Measurements from ENCODE around the gene DOK1. TPM values are rescaled to one million over a fixed set of nuclear protein-coding genes. Genes with fewer than 3 reads are reported as not detected.

The DOK1 gene
- total and polyA plus RNA-seq, 4 donors = 17.7 to 37.3 (median 26.6) TPM

DNA sequence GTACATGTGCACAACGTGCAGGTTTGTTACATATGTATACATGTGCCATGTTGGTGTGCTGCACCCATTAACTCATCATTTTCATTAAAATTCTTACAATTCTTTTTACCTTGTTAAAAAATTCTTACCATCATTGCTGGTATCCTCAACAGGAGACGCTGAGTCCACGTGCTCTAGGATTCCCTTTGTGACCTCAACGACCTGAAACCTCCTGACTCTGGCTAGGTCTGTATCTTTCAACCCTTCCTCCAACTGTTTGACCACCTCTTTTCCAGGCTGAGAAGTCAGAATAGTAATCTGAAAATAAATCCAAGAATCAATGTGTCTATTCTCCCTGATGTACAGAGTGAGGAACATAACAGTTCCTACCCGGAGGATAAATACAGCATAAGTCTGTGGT, 52.4 kb downstream of the DOK1 start:
- TF ChIP-seq, protein P1, sequence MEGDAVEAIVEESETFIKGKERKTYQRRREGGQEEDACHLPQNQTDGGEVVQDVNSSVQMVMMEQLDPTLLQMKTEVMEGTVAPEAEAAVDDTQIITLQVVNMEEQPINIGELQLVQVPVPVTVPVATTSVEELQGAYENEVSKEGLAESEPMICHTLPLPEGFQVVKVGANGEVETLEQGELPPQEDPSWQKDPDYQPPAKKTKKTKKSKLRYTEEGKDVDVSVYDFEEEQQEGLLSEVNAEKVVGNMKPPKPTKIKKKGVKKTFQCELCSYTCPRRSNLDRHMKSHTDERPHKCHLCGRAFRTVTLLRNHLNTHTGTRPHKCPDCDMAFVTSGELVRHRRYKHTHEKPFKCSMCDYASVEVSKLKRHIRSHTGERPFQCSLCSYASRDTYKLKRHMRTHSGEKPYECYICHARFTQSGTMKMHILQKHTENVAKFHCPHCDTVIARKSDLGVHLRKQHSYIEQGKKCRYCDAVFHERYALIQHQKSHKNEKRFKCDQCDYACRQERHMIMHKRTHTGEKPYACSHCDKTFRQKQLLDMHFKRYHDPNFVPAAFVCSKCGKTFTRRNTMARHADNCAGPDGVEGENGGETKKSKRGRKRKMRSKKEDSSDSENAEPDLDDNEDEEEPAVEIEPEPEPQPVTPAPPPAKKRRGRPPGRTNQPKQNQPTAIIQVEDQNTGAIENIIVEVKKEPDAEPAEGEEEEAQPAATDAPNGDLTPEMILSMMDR (IDR thresholded peaks at IDR 0.05; ENCODE audit: control extremely low read depth, extremely low read depth) = no peak
- Histone ChIP-seq H3K9me3 (ENCODE audit: control insufficient read depth in 4 of 4, insufficient read depth in 3 of 4, low read length in 3 of 4) (peaks cover 0 to 3% (median 0%) of the 10 kb centered on the region in 4 donors), H3K4me3 (no peak overlapping the region), H3K27ac (ENCODE audit: low read depth in 1 of 2, low read length in 1 of 2) (no peak overlapping the region), H3K4me1 (ENCODE audit: control insufficient read depth in 5 of 5, insufficient read depth in 5 of 5, low read length in 5 of 5) (no peaks in the 10 kb centered on the region), H3K9ac (ENCODE audit: insufficient read depth in 1 of 2, low read length in 2 of 2) (no peak overlapping the region), H3K27me3 (ENCODE audit: control insufficient read depth in 3 of 3, insufficient read depth in 3 of 3, low read length in 2 of 3) (peaks cover 0 to 22% (median 11%) of the 10 kb centered on the region in 3 donors), H3K36me3 (ENCODE audit: control insufficient read depth in 4 of 4, insufficient read depth in 4 of 4, low read length in 4 of 4) (no peaks in the 10 kb centered on the region)
- no peak for DNase-seq
- 65 to 76% methylated on average over 5 of the region's 5 CpGs for WGBS, 2 donors
- ATAC-seq (ENCODE audit: insufficient read depth, low FRiP score) = no peak

Other genes starting within 250 kb of the DOK1 start
- gene SLC4A5, start 211.3 kb upstream of the DOK1 start, total RNA-seq = 1 to 10 TPM; 5.2 to 9.6 TPM
- 1 to 10 TPM in 1 of 2 donors, under 1 TPM in 1; 0.85 to 2.5 TPM for gene SLC4A5, start 211.3 kb upstream of the DOK1 start, polyA plus RNA-seq
- 100 to 1,000 TPM in 1 of 2 donors, 10 to 100 TPM in 1; 98.4 to 142 TPM for gene DCTN1, start 174.4 kb upstream of the DOK1 start, total RNA-seq
- gene DCTN1, start 174.4 kb upstream of the DOK1 start, polyA plus RNA-seq = 100 to 1,000 TPM in 1 of 2 donors, 10 to 100 TPM in 1; 69.9 to 110 TPM
- gene C2orf81, start 133.1 kb upstream of the DOK1 start, total RNA-seq = 10 to 100 TPM in 1 of 2 donors, 1 to 10 TPM in 1; 3.4 to 16.9 TPM
- 1 to 10 TPM; 7.3 TPM for gene C2orf81, start 133.1 kb upstream of the DOK1 start, polyA plus RNA-seq
- 10 to 100 TPM; 36.1 to 42.3 TPM for gene WDR54, start 133.0 kb upstream of the DOK1 start, total RNA-seq
- 10 to 100 TPM; 15.4 to 27.9 TPM for gene WDR54, start 133.0 kb upstream of the DOK1 start, polyA plus RNA-seq
- 10 to 100 TPM; 37.5 to 46.0 TPM for gene RTKN, start 112.8 kb upstream of the DOK1 start, total RNA-seq
- gene RTKN, start 112.8 kb upstream of the DOK1 start, polyA plus RNA-seq = 10 to 100 TPM; 21.9 to 23.7 TPM
- 10 to 100 TPM; 22.7 to 40.7 TPM for gene INO80B, start 99.6 kb upstream of the DOK1 start, total RNA-seq
- gene INO80B, start 99.6 kb upstream of the DOK1 start, polyA plus RNA-seq = 10 to 100 TPM; 33.1 to 72.3 TPM
- gene WBP1, start 96.3 kb upstream of the DOK1 start, total RNA-seq = 10 to 100 TPM; 39.5 to 65.0 TPM
- 10 to 100 TPM; 55.9 to 56.7 TPM for gene WBP1, start 96.3 kb upstream of the DOK1 start, polyA plus RNA-seq
- 10 to 100 TPM; 37.5 to 72.0 TPM for gene MOGS, start 89.3 kb upstream of the DOK1 start, total RNA-seq
- 10 to 100 TPM; 35.4 to 53.5 TPM for gene MOGS, start 89.3 kb upstream of the DOK1 start, polyA plus RNA-seq
- 100 to 1,000 TPM in 1 of 2 donors, 10 to 100 TPM in 1; 23.3 to 106 TPM for gene MRPL53, start 82.0 kb upstream of the DOK1 start, total RNA-seq
- 10 to 100 TPM; 70.6 to 70.9 TPM for gene MRPL53, start 82.0 kb upstream of the DOK1 start, polyA plus RNA-seq
- gene CCDC142, start 71.7 kb upstream of the DOK1 start, total RNA-seq = 10 to 100 TPM; 17.8 to 25.5 TPM
- 1 to 10 TPM; 5.5 to 8.2 TPM for gene CCDC142, start 71.7 kb upstream of the DOK1 start, polyA plus RNA-seq
- gene TTC31, start 71.6 kb upstream of the DOK1 start, total RNA-seq = 10 to 100 TPM; 20.9 to 23.7 TPM
- gene TTC31, start 71.6 kb upstream of the DOK1 start, polyA plus RNA-seq = 10 to 100 TPM; 13.7 to 19.2 TPM
- gene LBX2, start 55.1 kb upstream of the DOK1 start, total RNA-seq = 1 to 10 TPM in 1 of 2 donors, under 1 TPM in 1; 0.63 to 1.9 TPM
- 1 to 10 TPM in 1 of 2 donors, under 1 TPM in 1; 0.83 to 1.4 TPM for gene LBX2, start 55.1 kb upstream of the DOK1 start, polyA plus RNA-seq
- gene PCGF1, start 47.0 kb upstream of the DOK1 start, total RNA-seq = 10 to 100 TPM; 16.7 to 35.5 TPM
- 10 to 100 TPM; 20.6 to 47.8 TPM for gene PCGF1, start 47.0 kb upstream of the DOK1 start, polyA plus RNA-seq
- not detected for gene TLX2, start 40.3 kb upstream of the DOK1 start, total RNA-seq
- gene TLX2, start 40.3 kb upstream of the DOK1 start, polyA plus RNA-seq = under 1 TPM in 1 of 2 donors, not detected in 1; 0.03 TPM
- under 1 TPM in 1 of 2 donors, not detected in 1; 0.34 TPM for gene DQX1, start 28.5 kb upstream of the DOK1 start, total RNA-seq
- gene DQX1, start 28.5 kb upstream of the DOK1 start, polyA plus RNA-seq = under 1 TPM; 0.12 to 0.17 TPM
- 100 to 1,000 TPM in 1 of 2 donors, 10 to 100 TPM in 1; 65.6 to 102 TPM for gene AUP1, start 25.0 kb upstream of the DOK1 start, total RNA-seq
- gene AUP1, start 25.0 kb upstream of the DOK1 start, polyA plus RNA-seq = 100 to 1,000 TPM; 156 to 185 TPM
- 10 to 100 TPM; 26.6 to 32.4 TPM for gene HTRA2, start 24.8 kb upstream of the DOK1 start, total RNA-seq
- 10 to 100 TPM; 30.7 to 42.1 TPM for gene HTRA2, start 24.8 kb upstream of the DOK1 start, polyA plus RNA-seq
- 10 to 100 TPM in 1 of 2 donors, 1 to 10 TPM in 1; 5.9 to 11.1 TPM for gene LOXL3, start 778 bp upstream of the DOK1 start, total RNA-seq
- gene LOXL3, start 778 bp upstream of the DOK1 start, polyA plus RNA-seq = 1 to 10 TPM; 2.9 to 7.3 TPM
- gene M1AP, start 93.6 kb downstream of the DOK1 start, total RNA-seq = under 1 TPM; 0.83 to 0.94 TPM
- gene M1AP, start 93.6 kb downstream of the DOK1 start, polyA plus RNA-seq = 1 to 10 TPM in 1 of 2 donors, under 1 TPM in 1; 0.77 to 1.2 TPM
- gene SEMA4F, start 99.5 kb downstream of the DOK1 start, total RNA-seq = 1 to 10 TPM; 4.9 to 9.6 TPM
- 1 to 10 TPM; 3.0 to 3.4 TPM for gene SEMA4F, start 99.5 kb downstream of the DOK1 start, polyA plus RNA-seq

All from lung (tissue), 12 donors.